ENCODE results near the gene CIB4. TPM values are rescaled to one million over a fixed set of nuclear protein-coding genes. Genes with fewer than 3 reads are reported as not detected.

CIB4 gene
- total and polyA plus RNA-seq, 2 of the 13 experiments (the other 11 are each of a cell fraction or from before 2014, with no cell fraction given): not detected

DNA sequence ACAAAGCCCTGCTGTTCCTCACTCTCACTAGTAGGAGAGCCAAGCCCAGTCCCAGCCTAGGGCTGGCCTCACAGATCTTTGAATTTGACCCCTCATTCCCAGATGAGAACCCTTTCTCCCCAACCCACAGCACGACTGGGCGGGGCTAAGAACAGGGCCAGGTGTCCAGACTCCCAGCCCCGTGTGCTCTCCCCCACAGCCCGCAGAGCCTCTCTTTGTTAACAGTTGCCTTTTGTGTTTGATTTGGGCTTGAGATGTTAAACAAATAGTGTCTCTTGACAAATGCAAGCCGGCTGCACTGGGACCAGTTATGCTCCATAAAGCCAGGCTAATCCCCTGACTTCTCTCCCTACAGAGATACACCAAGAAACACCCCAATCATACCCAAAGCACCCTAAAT, 46.6 kb upstream of the CIB4 start (continued):
- TF ChIP-seq ZBTB46 (CRISPR knock-in tag; IDR thresholded peaks at IDR 0.05; ENCODE audit: borderline replicate concordance): no peak
- no peak for TF ChIP-seq PTBP1 (IDR thresholded peaks at IDR 0.05; ENCODE audit: low read depth, low read length, poor library complexity, severe bottlenecking)
- TF ChIP-seq NONO (IDR thresholded peaks at IDR 0.05): no peak
- no peak for TF ChIP-seq NONO (CRISPR knock-in tag; conservative IDR thresholded peaks at IDR 0.05)
- TF ChIP-seq NAIF1 (CRISPR knock-in tag; IDR thresholded peaks at IDR 0.05; ENCODE audit: borderline replicate concordance): no peak
- TF ChIP-seq ZNF382 (CRISPR knock-in tag; IDR thresholded peaks at IDR 0.05; ENCODE audit: borderline replicate concordance): no peak
- TF ChIP-seq ZNF280D (CRISPR knock-in tag; IDR thresholded peaks at IDR 0.05): no peak
- TF ChIP-seq ZNF350 (CRISPR knock-in tag; IDR thresholded peaks at IDR 0.05; ENCODE audit: borderline replicate concordance, low read depth): no peak
- TF ChIP-seq HNRNPUL1 (IDR thresholded peaks at IDR 0.05; ENCODE audit: low read depth, low read length): no peak
- no peak for TF ChIP-seq ZNF644 (CRISPR knock-in tag; IDR thresholded peaks at IDR 0.05; ENCODE audit: low read depth)
- no peak for TF ChIP-seq ZNF660 (CRISPR knock-in tag; IDR thresholded peaks at IDR 0.05; ENCODE audit: borderline replicate concordance, low read depth)
- TF ChIP-seq SOX13 (IDR thresholded peaks at IDR 0.05): no peak
- TF ChIP-seq SOX13 (CRISPR knock-in tag; conservative IDR thresholded peaks at IDR 0.05 in 1 of 2, IDR thresholded peaks at IDR 0.05 in 1 of 2): 0 out of 4 replicates have a peak, but pooled peaks of 1 of the 2 experiments have one; percentile 37
- TF ChIP-seq, protein P1, sequence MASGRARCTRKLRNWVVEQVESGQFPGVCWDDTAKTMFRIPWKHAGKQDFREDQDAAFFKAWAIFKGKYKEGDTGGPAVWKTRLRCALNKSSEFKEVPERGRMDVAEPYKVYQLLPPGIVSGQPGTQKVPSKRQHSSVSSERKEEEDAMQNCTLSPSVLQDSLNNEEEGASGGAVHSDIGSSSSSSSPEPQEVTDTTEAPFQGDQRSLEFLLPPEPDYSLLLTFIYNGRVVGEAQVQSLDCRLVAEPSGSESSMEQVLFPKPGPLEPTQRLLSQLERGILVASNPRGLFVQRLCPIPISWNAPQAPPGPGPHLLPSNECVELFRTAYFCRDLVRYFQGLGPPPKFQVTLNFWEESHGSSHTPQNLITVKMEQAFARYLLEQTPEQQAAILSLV (CRISPR knock-in tag; IDR thresholded peaks at IDR 0.05; ENCODE audit: borderline replicate concordance): no peak
- no peak for TF ChIP-seq ZNF572 (CRISPR knock-in tag; IDR thresholded peaks at IDR 0.05)
- TF ChIP-seq ZNF747 (CRISPR knock-in tag; IDR thresholded peaks at IDR 0.05; ENCODE audit: borderline replicate concordance): no peak
- TF ChIP-seq ZNF274 (CRISPR knock-in tag; IDR thresholded peaks at IDR 0.05): no peak
- TF ChIP-seq ZNF121 (CRISPR knock-in tag; IDR thresholded peaks at IDR 0.05): peak; percentile 82
- no peak for TF ChIP-seq TSC22D2 (CRISPR knock-in tag; IDR thresholded peaks at IDR 0.05; ENCODE audit: borderline replicate concordance)
- TF ChIP-seq KLF6 (CRISPR knock-in tag; IDR thresholded peaks at IDR 0.05): no peak
- no peak for TF ChIP-seq ZNF296 (CRISPR knock-in tag; conservative IDR thresholded peaks at IDR 0.05)
- TF ChIP-seq REPIN1 (CRISPR knock-in tag; IDR thresholded peaks at IDR 0.05; ENCODE audit: borderline replicate concordance, low read depth): no peak
- no peak for TF ChIP-seq MAFG (CRISPR knock-in tag; IDR thresholded peaks at IDR 0.05)
- TF ChIP-seq MIER2 (CRISPR knock-in tag; IDR thresholded peaks at IDR 0.05): peak; percentile 61; the same call in 1 of the 2 replicates
- no peak for TF ChIP-seq ZNF580 (CRISPR knock-in tag; IDR thresholded peaks at IDR 0.05; ENCODE audit: borderline replicate concordance, low read depth)

Data from HepG2 (cell line).